CMK (cell line): ENCODE measurements around the gene ZNF506.
"Not testable (repeated sequence)": the region's sequence is repeated elsewhere in the genome, so short reads cannot be mapped to it uniquely, and the experiment has no call there.

Experiments used
- DNase-seq: peaks from one replicate; pipeline ENCODE4 v3.0.0-alpha.2; 2010; ENCODE audit warnings: low read depth

ZNF506 gene

DNA sequence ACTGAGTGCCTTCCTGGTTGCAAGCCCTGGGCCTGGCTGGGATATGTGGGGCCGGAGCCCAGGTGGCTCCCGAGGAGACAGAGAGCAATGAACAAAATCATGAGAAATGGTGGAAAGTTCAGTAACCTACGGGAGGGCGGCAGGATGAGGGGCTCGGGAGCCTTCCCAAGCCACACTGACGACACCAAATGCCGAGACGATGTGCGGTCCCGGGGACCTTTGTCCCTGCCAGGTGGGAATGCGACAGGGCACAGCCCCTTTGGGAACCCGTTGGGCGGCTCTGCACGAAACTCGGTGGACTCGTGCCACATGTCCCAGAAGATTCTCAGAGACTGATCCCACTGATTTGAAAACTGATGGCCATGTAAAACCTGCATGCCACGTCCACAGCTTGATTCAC lies 76.9 kb downstream of the ZNF506 start:
- no peak for DNase-seq

DNA sequence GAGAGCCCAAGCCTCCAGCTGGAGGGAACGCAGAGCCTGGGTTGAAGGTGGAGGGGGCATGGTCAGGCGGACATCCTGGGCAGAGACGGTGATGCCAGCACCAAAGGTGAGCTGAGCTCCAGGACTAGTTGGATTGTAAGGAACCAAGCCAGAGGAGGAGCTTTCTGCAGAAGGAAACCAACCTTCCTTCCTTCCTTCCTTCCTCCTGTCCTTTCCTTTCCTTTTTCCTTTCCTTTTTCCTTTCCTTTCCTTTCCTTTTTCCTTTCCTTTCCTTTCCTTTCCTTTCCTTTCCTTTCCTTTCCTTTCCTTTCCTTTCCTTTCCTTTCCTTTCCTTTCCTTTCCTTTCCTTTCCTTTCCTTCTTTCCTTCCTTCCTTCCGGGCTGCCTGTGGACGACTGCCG lies 77.6 kb downstream of the ZNF506 start:
- DNase-seq, result not testable (repeated sequence)

DNA sequence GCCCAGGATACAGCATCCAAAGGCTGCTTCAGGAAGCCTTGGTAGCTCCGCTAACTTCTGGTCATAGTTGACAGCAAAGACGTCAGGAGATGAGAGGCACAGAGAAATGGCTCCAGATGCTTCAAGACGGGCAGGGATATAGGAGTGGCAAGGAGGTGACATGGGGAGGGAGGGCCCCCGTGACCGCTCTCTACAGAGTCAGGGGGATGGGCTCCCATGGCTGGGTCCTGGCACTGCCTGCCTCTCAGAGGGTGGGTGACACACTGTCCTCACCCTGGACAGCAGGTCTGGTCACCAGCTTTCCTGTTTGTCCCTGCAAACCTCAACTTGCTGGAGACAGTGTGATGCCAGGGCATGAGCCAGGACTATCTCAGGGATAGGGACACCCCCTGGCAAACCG lies 78.4 kb downstream of the ZNF506 start:
- DNase-seq, result no peak

DNA sequence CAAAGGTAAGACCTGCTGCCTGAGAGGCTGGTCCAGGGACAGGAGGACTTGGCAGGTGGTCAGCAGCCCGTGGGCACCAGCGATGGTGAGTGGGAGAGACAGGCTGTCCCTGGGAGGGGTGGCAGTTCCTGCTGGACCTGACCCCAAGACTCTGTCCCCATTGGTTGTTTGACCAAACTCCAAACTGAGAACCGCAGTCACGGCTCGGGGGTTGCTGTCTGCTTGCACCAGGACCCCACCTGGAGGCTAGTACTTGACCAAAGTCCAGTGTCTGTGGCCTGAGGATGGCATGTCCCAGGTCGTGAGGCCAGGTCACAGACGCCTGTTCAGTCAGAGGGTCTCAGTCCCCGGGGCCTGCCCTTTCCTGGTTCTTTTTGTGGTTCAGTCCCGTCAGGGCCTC lies 78.8 kb downstream of the ZNF506 start:
- DNase-seq, result no peak
